Measurements from ENCODE around the gene HYAL3. TPM values are rescaled to one million over a fixed set of nuclear protein-coding genes. Genes with fewer than 3 reads are reported as not detected.
A peak's percentile ranks its signal among the peaks of the same experiment; 100 is the strongest.

Gene HYAL3
- total RNA-seq, 2 donors from 2014 or later: 2.7 to 3.7 TPM

DNA sequence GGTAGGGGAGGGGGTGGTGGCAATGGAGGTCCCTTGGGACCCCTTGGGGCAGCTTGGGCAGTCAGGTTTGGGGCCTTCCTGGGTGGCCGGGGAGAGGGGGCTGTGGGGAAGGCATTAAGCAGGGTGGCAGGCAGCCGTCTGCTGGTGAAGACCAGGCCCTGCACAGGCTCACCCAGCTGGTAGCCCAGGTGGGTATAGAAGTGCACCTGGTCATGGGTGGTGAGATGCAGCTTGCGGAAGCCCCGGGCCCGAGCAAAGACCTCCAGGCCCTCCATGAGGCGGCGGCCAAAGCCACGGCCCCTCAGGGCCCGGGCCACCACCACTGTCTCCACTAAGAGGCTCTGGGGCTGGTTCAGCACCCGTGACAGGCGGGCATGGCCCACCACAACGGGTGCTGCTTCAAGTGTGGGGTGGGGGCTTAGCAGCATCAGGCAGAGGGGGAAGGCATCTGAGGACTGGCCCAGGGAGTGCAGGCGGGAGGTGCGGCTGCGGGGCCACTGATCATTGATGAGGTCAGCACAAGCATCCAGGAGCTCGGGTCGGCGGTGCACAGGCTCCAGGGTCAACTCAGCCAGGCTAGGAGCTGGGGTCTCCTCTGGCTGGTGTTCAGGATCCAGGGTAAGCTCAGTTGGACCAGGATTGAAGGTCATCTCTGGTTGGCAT, 2.4 kb downstream of the HYAL3 start:
- ATAC-seq: no peak
- H3K4me1 Mint-ChIP-seq: peaks cover 30% of the 10 kb centered on the region
- no peaks in the 10 kb centered on the region for H3K27me3 Mint-ChIP-seq
- no peak for DNase-seq
- H3K27ac Mint-ChIP-seq: peak overlapping the region; percentile 97
- no peaks in the 10 kb centered on the region for H3K9me3 ChIP-seq (ENCODE audit: control insufficient read depth, low read length, poor library complexity, severe bottlenecking)
- H3K4me3 Mint-ChIP-seq: peak overlapping the region; percentile 55
- no peaks in the 10 kb centered on the region for H3K36me3 Mint-ChIP-seq (ENCODE audit: low read depth)

DNA sequence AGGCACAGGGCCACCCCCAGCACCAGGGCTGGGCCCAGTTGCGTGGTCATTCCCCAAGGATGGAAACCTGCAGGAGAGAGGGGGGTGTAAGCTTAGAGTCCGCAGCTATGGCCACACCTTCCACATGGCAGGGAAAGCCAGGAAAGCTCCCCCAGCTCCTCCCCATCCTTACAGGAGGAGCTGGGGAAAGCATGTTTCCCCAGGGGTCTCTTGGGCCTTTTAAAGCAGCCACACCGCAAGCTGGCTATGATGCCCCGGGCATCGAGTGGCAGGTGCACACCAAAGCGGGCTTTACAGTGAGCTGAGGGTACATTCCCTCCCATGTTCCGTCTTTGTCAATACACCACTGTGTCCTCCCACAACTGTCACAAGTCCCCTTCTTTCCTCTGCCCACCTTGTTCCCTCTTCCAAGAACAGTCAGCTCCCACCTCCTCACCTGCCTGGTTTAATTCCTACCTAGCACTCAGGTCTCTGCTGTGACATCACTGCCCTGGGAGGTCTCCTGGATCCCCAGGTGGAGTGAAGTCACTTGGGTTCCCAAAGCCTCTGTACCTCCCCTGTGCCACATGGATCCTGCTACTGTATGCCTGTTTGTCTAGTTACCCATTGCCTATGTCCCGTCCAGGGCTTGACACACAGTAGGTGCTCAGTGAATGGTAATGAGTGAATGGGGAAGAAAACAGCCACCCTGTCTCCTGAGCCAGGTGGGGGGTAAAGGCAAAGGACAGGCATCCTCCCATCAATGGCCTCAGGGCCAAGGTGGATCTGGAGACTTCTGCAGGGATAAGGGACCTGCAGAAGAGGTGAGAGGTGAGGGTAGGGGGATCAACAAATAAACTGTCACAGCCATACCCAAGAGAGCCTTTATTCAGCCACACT, 3.4 kb downstream of the HYAL3 start:
- Mint-ChIP-seq H3K27ac (no peak overlapping the region), H3K4me1 (peaks cover 32% of the 10 kb centered on the region), H3K36me3 (ENCODE audit: low read depth) (no peaks in the 10 kb centered on the region), H3K27me3 (no peaks in the 10 kb centered on the region), H3K4me3 (no peak overlapping the region)
- ATAC-seq: no peak
- no peak for DNase-seq
- no peaks in the 10 kb centered on the region for H3K9me3 ChIP-seq (ENCODE audit: control insufficient read depth, low read length, poor library complexity, severe bottlenecking)

DNA sequence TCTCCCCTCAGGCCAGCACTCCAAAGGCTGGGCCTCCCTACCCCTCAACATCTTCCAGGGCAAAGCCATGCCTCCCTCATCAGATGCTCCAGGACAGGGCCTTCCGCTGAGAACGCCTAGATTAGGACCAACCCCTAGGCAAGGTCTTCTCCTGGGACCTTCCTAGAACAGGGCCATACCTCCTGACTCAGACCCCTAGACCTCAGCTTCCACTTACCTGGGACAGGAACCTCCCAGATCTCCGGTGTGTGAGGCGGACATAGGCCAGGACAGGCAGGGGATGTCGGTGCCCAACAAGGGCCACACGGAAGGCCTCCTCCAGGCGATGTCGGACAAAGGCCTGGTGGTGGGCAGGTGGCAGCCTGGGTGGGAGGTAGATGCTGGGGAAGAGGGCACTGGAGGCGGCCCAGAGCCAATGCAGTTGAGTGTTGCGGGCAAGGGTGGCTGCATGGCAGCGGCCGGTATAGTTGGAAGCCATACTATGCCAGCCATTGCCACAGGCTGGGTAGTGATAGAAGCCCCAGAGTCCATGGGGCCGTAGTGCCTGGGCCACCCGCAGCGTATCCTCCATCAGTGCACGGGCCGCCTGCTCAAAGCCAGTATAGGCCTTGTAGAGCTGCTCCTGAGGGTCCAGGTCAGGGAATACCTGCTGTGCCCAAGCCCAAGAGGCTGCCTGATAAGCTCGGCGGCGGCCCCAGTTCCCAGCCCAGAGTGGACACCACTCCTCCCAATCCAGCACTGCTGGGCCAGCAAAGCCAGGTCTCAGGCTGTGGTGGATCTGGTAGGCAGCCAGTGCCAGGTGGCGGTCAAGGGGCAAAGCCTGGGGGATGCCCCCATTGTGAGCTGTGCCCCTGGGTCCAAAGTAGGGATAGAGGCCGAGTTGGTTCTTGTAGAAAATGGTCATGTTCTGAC, 4.5 kb downstream of the HYAL3 start:
- H3K27ac Mint-ChIP-seq: no peak overlapping the region
- H3K4me1 Mint-ChIP-seq: peaks cover 25% of the 10 kb centered on the region
- no peaks in the 10 kb centered on the region for H3K36me3 Mint-ChIP-seq (ENCODE audit: low read depth)
- DNase-seq (peak in 1 of 3 donors; percentile 3), ATAC-seq (no peak)
- no peaks in the 10 kb centered on the region for H3K27me3 Mint-ChIP-seq
- H3K4me3 Mint-ChIP-seq: no peak overlapping the region
- no peaks in the 10 kb centered on the region for H3K9me3 ChIP-seq (ENCODE audit: control insufficient read depth, low read length, poor library complexity, severe bottlenecking)

DNA sequence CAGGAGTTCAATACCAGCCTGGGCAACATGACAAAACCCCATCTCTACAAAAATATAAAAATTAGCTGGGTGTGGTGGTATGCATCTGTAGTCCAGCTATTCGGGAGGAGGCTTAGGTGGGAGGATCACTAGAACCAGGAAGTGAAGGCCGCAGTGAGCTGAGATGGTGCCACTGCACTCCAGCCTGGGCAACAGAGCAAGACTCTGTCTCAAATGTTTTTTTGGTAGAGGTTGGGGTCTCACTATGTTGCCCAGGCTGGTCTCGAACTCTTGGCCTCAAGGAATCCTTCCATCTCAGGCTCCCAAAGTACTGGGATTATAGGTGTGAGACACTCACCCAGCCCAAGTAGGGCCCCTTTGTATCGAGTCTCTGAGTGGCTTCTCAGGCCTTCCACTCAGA, 5.1 kb downstream of the HYAL3 start:
- Mint-ChIP-seq H3K27ac (no peak overlapping the region), H3K4me3 (no peak overlapping the region), H3K4me1 (peaks cover 24% of the 10 kb centered on the region), H3K27me3 (no peaks in the 10 kb centered on the region), H3K36me3 (ENCODE audit: low read depth) (no peaks in the 10 kb centered on the region)
- H3K9me3 ChIP-seq (ENCODE audit: control insufficient read depth, low read length, poor library complexity, severe bottlenecking): no peaks in the 10 kb centered on the region
- DNase-seq (no peak), ATAC-seq (no peak)

DNA sequence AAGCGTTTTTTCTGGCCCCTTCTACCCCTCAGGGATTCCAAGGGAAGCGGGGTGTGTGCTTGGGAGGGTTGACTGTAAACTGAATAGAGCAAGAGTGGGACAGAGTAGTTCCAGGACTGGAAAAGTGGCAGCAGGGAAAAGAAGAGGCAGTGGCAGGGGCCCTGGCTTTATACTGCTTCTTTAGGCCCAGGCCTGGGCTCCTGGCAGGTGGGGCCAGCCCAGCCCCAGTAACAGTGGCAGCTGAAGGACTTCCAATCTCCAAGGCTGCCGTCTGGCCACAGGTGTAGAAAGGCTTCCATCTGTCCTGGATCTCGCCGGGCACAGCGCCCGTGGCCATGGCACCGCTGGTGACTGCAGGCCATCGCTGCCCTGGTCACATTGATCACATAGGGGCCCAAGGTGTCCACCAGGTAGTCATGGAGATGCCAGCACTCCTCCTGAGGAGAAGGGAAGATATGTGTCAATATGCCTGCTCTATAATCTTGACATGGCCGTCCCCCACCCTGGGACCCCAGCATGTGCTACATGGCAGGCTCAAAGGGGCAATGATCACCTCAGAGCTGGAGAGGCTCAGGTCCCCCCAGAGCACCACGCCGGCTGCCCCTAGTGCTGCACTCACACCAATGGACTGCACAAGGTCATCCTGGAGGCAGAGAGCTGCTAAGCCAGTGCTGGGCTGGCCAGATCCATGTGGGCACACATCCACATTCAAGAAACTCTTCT, 6.0 kb downstream of the HYAL3 start:
- no peaks in the 10 kb centered on the region for H3K9me3 ChIP-seq (ENCODE audit: control insufficient read depth, low read length, poor library complexity, severe bottlenecking)
- H3K4me3 Mint-ChIP-seq: peak overlapping the region; percentile 92
- peaks cover 18% of the 10 kb centered on the region for H3K4me1 Mint-ChIP-seq
- H3K36me3 Mint-ChIP-seq (ENCODE audit: low read depth): no peaks in the 10 kb centered on the region
- DNase-seq: no peak
- no peaks in the 10 kb centered on the region for H3K27me3 Mint-ChIP-seq
- ATAC-seq: no peak
- peak overlapping the region; percentile 89 for H3K27ac Mint-ChIP-seq

GRCh38 chr3:50292159-50293078, 6.8 kb downstream of the HYAL3 start, which contains the start of gene IFRD2:
Gene IFRD2 (minus strand): TSS chr3:50292429. CDS start chr3:50292274, 155 bp downstream.
- H3K4me1 Mint-ChIP-seq: peaks cover 14% of the 10 kb centered on the region
- H3K27me3 Mint-ChIP-seq: no peaks in the 10 kb centered on the region
- peak; percentile 90 to 93 (median 92) for DNase-seq
- H3K4me3 Mint-ChIP-seq: peak within 1 kb of the TSS; percentile 92
- no peaks in the 10 kb centered on the region for H3K9me3 ChIP-seq (ENCODE audit: control insufficient read depth, low read length, poor library complexity, severe bottlenecking)
- ATAC-seq: peak; percentile 99
- H3K36me3 Mint-ChIP-seq (ENCODE audit: low read depth): no peaks in the 10 kb centered on the region
- peak within 1 kb of the TSS; percentile 89 for H3K27ac Mint-ChIP-seq

GRCh38 chr3:50290161-50290641, 9.0 kb downstream of the HYAL3 start:
- DNase-seq (no peak), ATAC-seq (no peak)
- Mint-ChIP-seq H3K36me3 (ENCODE audit: low read depth) (no peaks in the 10 kb centered on the region), H3K27ac (no peak overlapping the region), H3K4me1 (peaks cover 14% of the 10 kb centered on the region), H3K4me3 (no peak overlapping the region), H3K27me3 (no peaks in the 10 kb centered on the region)
- H3K9me3 ChIP-seq (ENCODE audit: control insufficient read depth, low read length, poor library complexity, severe bottlenecking): no peaks in the 10 kb centered on the region

GRCh38 chr3:50289130-50289529, 10.1 kb downstream of the HYAL3 start:
- no peak overlapping the region for H3K27ac Mint-ChIP-seq
- DNase-seq (no peak), ATAC-seq (no peak)
- H3K4me1 Mint-ChIP-seq: peaks cover 14% of the 10 kb centered on the region
- no peaks in the 10 kb centered on the region for H3K27me3 Mint-ChIP-seq
- H3K9me3 ChIP-seq (ENCODE audit: control insufficient read depth, low read length, poor library complexity, severe bottlenecking): no peaks in the 10 kb centered on the region
- no peaks in the 10 kb centered on the region for H3K36me3 Mint-ChIP-seq (ENCODE audit: low read depth)
- H3K4me3 Mint-ChIP-seq: no peak overlapping the region

GRCh38 chr3:50288387-50289007, 10.7 kb downstream of the HYAL3 start:
- H3K4me1 Mint-ChIP-seq: peaks cover 14% of the 10 kb centered on the region
- H3K4me3 Mint-ChIP-seq: no peak overlapping the region
- no peak overlapping the region for H3K27ac Mint-ChIP-seq
- ATAC-seq (no peak), DNase-seq (no peak)
- no peaks in the 10 kb centered on the region for H3K9me3 ChIP-seq (ENCODE audit: control insufficient read depth, low read length, poor library complexity, severe bottlenecking)
- H3K36me3 Mint-ChIP-seq (ENCODE audit: low read depth): no peaks in the 10 kb centered on the region
- no peaks in the 10 kb centered on the region for H3K27me3 Mint-ChIP-seq

DNA sequence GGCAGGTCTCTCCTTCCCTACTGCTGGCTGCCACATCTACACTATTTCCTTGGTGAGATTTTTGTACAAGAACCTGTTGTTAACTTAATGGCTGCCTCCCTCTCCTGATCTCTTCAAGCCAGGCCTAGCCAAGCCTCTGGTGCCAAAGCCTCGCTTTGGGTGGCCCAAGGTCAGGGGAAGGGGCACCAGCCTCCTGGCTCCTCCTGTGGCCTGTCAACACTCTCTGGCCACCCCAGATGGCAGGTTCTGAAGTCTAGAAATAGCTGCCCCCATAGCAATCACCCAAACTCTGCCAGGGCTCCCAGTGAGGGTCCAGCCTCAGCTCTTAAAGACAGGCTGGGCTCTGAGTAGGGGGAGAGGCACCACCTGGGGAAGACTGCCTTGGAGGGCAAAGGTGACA, 11.9 kb downstream of the HYAL3 start:
- no peaks in the 10 kb centered on the region for H3K36me3 Mint-ChIP-seq (ENCODE audit: low read depth)
- no peak for DNase-seq
- no peak overlapping the region for H3K27ac Mint-ChIP-seq
- no peak overlapping the region for H3K4me3 Mint-ChIP-seq
- peaks cover 7% of the 10 kb centered on the region for H3K4me1 Mint-ChIP-seq
- H3K9me3 ChIP-seq (ENCODE audit: control insufficient read depth, low read length, poor library complexity, severe bottlenecking): no peaks in the 10 kb centered on the region
- H3K27me3 Mint-ChIP-seq: no peaks in the 10 kb centered on the region
- ATAC-seq: no peak
